Upper lobe of right lung (tissue), 1 donor: ENCODE measurements around the gene PLAC1. TPM values are rescaled to one million over a fixed set of nuclear protein-coding genes. Genes with fewer than 3 reads are reported as not detected.

ENCODE experiments used
- ATAC-seq: fragments of 200-7000 bp; cut with Tn5 transposase; one replicate; pipeline ENCODE4 v1.9.1; 2020; ENCODE audit warnings: mild to moderate bottlenecking, moderate library complexity
- DNase-seq: peaks from one replicate; pipeline ENCODE4 v3.0.0-alpha.2; 2020
- H3K27ac ChIP-seq: fragments of 200-600 bp; one replicate; pipeline ENCODE4 v1.8.0; 2022
- H3K27me3 ChIP-seq: fragments of 200-600 bp; one replicate; pipeline ENCODE4 v1.8.0; 2022; ENCODE audit warnings: mild to moderate bottlenecking
- H3K36me3 ChIP-seq: fragments of 200-600 bp; one replicate; pipeline ENCODE4 v1.8.0; 2022
- H3K4me1 ChIP-seq: fragments of 200-600 bp; one replicate; pipeline ENCODE4 v1.8.0; 2022
- H3K4me3 ChIP-seq: fragments of 200-600 bp; one replicate; pipeline ENCODE4 v1.8.0; 2022; ENCODE audit warnings: mild to moderate bottlenecking
- H3K9me3 ChIP-seq: fragments of 200-600 bp; one replicate; pipeline ENCODE4 v1.8.0; 2022
- CTCF ChIP-seq: fragments of 200-600 bp; IDR thresholded peaks from one replicate; pipeline ENCODE4 v1.8.0; 2022; ENCODE audit warnings: antibody characterized with exemption
- intact Hi-C: fragments of 100-400 bp; cut with DNase I; formaldehyde crosslinking; loops from one replicate; pipeline ENCODE4 v1.11.0; 2022
- total RNA-seq: library from RNA; stranded (reverse); fragmentation: NEBNext Ultra II Directional; extraction: Animal tissue kit (Norgen Biotek cat#: 25700); gene quantifications from one replicate; pipeline ENCODE4 v1.2.1, GENCODE V29; 2021
- donor health status: DM: no; HTN: yes; CAD: no; lungs with severe emphysema.

PLAC1 gene
- total RNA-seq, 1 donor from 2014 or later, result not detected

- no peak for ATAC-seq
- H3K4me1 ChIP-seq, result no peaks in the 10 kb centered on the region
- H3K9me3 ChIP-seq, result no peaks in the 10 kb centered on the region
- no peak overlapping the region for H3K4me3 ChIP-seq
- no peaks in the 10 kb centered on the region for H3K36me3 ChIP-seq
- H3K27ac ChIP-seq, result no peak overlapping the region
- intact Hi-C loops, result no loop called here
- no peak for TF ChIP-seq CTCF
- no peaks in the 10 kb centered on the region for H3K27me3 ChIP-seq
- no peak for DNase-seq
Measured at GRCh38 chrX:134533952-134534351, 124.3 kb downstream of the PLAC1 start.

- Histone ChIP-seq H3K4me3 (no peak overlapping the region), H3K36me3 (no peaks in the 10 kb centered on the region), H3K27ac (no peak overlapping the region), H3K27me3 (no peaks in the 10 kb centered on the region), H3K9me3 (no peaks in the 10 kb centered on the region), H3K4me1 (no peaks in the 10 kb centered on the region)
- DNase-seq (no peak), ATAC-seq (no peak)
- TF ChIP-seq CTCF, result no peak
- intact Hi-C loops, result no loop called here
Measured at GRCh38 chrX:134533352-134533751, 124.9 kb downstream of the PLAC1 start.

DNA sequence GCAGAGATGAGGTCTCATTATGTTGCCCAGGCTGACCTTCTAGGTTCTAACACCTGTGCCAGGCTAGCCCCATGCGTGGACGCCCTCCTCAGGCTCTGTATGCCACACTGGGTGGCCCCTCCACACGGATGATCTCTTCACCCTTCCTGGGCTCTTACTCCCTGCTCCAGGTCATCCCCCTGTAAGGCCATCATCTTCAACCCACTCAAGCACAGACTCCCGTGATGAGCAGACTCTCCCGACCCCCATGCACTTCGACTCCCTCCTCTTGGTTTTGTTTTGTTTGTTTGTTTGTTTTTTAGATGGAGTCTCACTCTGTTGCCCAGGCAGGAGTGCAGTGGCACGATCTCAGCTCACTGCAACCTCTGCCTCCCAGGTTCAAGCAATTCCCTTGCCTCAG, 127.4 kb downstream of the PLAC1 start:
- H3K27me3 ChIP-seq, result no peaks in the 10 kb centered on the region
- intact Hi-C loops, result no loop called here
- H3K9me3 ChIP-seq, result no peaks in the 10 kb centered on the region
- no peak overlapping the region for H3K4me3 ChIP-seq
- TF ChIP-seq CTCF, result no peak
- H3K27ac ChIP-seq, result no peak overlapping the region
- ATAC-seq (no peak), DNase-seq (no peak)
- no peaks in the 10 kb centered on the region for H3K4me1 ChIP-seq
- no peaks in the 10 kb centered on the region for H3K36me3 ChIP-seq

DNA sequence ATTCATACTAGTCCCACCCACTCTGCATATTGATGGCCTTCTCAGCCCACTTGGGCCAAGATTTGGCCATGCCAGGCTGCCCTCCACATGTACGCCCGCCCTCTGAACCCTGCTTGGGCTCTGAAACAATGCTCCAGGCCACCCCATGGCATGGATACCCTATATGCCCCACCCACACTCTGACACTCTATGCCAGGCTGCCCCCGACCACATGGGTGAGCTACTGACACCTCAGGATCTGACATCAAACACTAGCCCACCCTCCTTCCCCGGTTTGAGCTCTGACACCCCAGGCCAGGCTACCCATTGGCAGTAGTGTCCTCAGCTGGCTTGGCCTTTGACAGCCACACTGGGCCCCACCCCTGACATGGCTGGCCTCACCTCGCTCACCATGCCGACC, 128.8 kb downstream of the PLAC1 start:
- no peak for ATAC-seq
- Histone ChIP-seq H3K36me3 (no peaks in the 10 kb centered on the region), H3K4me3 (no peak overlapping the region), H3K9me3 (no peaks in the 10 kb centered on the region), H3K27me3 (no peaks in the 10 kb centered on the region), H3K4me1 (no peaks in the 10 kb centered on the region), H3K27ac (no peak overlapping the region)
- no peak for TF ChIP-seq CTCF
- DNase-seq, result no peak
- intact Hi-C loops, result no loop called here

- intact Hi-C loops, result no loop called here
- no peaks in the 10 kb centered on the region for H3K36me3 ChIP-seq
- ATAC-seq, result no peak
- no peak overlapping the region for H3K27ac ChIP-seq
- no peaks in the 10 kb centered on the region for H3K4me1 ChIP-seq
- H3K27me3 ChIP-seq, result no peaks in the 10 kb centered on the region
- no peak for DNase-seq
- no peak for TF ChIP-seq CTCF
- no peak overlapping the region for H3K4me3 ChIP-seq
- H3K9me3 ChIP-seq, result no peaks in the 10 kb centered on the region
Measured at GRCh38 chrX:134528960-134529359, 129.3 kb downstream of the PLAC1 start.

- DNase-seq (no peak), ATAC-seq (no peak)
- Histone ChIP-seq H3K36me3 (no peaks in the 10 kb centered on the region), H3K27ac (no peak overlapping the region), H3K27me3 (no peaks in the 10 kb centered on the region), H3K9me3 (no peaks in the 10 kb centered on the region), H3K4me1 (no peaks in the 10 kb centered on the region), H3K4me3 (no peak overlapping the region)
- TF ChIP-seq CTCF, result no peak
- intact Hi-C loops, result no loop called here
Measured at GRCh38 chrX:134526399-134526798, 131.9 kb downstream of the PLAC1 start.
